Neuronal stem cell (in vitro differentiated cells): ENCODE measurements around the gene THNSL1.

Source experiments
- DNase-seq: peaks from one replicate; pipeline ENCODE4 v3.0.0-alpha.2; 2013; ENCODE audit warnings: low spot score
- H2AFZ ChIP-seq: one replicate; pipeline ENCODE4 v1.6.1; 2013; ENCODE audit warnings: mild to moderate bottlenecking, low read length, inconsistent platforms
- H2AK5ac ChIP-seq: 2 replicates; pipeline ENCODE4 v1.6.1; 2013; ENCODE audit warnings: low read depth, mild to moderate bottlenecking, inconsistent platforms, low read length, moderate library complexity, mixed read lengths
- H2BK120ac ChIP-seq: 2 replicates; pipeline ENCODE4 v1.6.1; 2013; ENCODE audit warnings: low read depth, mild to moderate bottlenecking, inconsistent platforms, low read length, moderate library complexity, mixed read lengths
- H2BK12ac ChIP-seq: one replicate; pipeline ENCODE4 v1.6.1; 2013; ENCODE audit warnings: low read length, inconsistent platforms
- H2BK15ac ChIP-seq: 2 replicates; pipeline ENCODE4 v1.6.1; 2013; ENCODE audit warnings: mild to moderate bottlenecking, low read length, inconsistent platforms, mixed read lengths
- H2BK5ac ChIP-seq: one replicate; pipeline ENCODE4 v1.6.1; 2013; ENCODE audit warnings: inconsistent platforms, mild to moderate bottlenecking, low read length, moderate library complexity
- H3K14ac ChIP-seq: one replicate; pipeline ENCODE4 v1.6.1; 2013; ENCODE audit warnings: low read length, inconsistent platforms
- H3K18ac ChIP-seq: 2 replicates; pipeline ENCODE4 v1.6.1; 2013; ENCODE audit warnings: low read length, inconsistent platforms
- H3K23ac ChIP-seq: 2 replicates; pipeline ENCODE4 v1.6.1; 2013; ENCODE audit warnings: low read depth, mild to moderate bottlenecking, mixed read lengths, low read length, inconsistent platforms; ENCODE audit not compliant: poor library complexity
- H3K27ac ChIP-seq: replicated peaks from 3 replicates; pipeline ENCODE4 v1.5.1; 2013; ENCODE audit warnings: low read length, inconsistent platforms
- H3K27me3 ChIP-seq, 3 experiments: 2 replicates each; pipeline ENCODE4 v1.6.1; 2013; ENCODE audit warnings: low read length in 3 of 3, mild to moderate bottlenecking in 2 of 3, inconsistent platforms in 1 of 3, low read depth in 1 of 3, mixed read lengths in 1 of 3, moderate library complexity in 1 of 3; ENCODE audit not compliant: control insufficient read depth in 3 of 3, insufficient read depth in 3 of 3
- H3K36me3 ChIP-seq, 2 donors: replicated peaks in 1 of 2; 2 replicates each; pipeline ENCODE4 v1.6.1; 2013; ENCODE audit warnings: low read length in 2 of 2; ENCODE audit not compliant: control insufficient read depth in 2 of 2, insufficient read depth in 2 of 2
- H3K4ac ChIP-seq: 2 replicates; pipeline ENCODE4 v1.6.1; 2013; ENCODE audit warnings: inconsistent platforms, mild to moderate bottlenecking, low read length, moderate library complexity
- H3K4me1 ChIP-seq, 2 donors: 1 replicate in 1 of 2; 2 replicates in 1 of 2; pipeline ENCODE4 v1.6.1; 2013; ENCODE audit warnings: low read length in 2 of 2, low read depth in 1 of 2; ENCODE audit not compliant: control insufficient read depth in 2 of 2, insufficient read depth in 1 of 2
- H3K4me2 ChIP-seq: one replicate; pipeline ENCODE4 v1.6.1; 2013; ENCODE audit warnings: mild to moderate bottlenecking, low read length, inconsistent platforms; ENCODE audit not compliant: insufficient read depth, poor library complexity, severe bottlenecking
- H3K4me3 ChIP-seq, 2 donors: 2 replicates each; pipeline ENCODE4 v1.5.1; 2013; ENCODE audit warnings: low read length in 2 of 2, mild to moderate bottlenecking in 2 of 2, inconsistent platforms in 1 of 2, moderate library complexity in 1 of 2
- H3K79me1 ChIP-seq: one replicate; pipeline ENCODE4 v1.6.1; 2013; ENCODE audit warnings: low read depth, mild to moderate bottlenecking, inconsistent platforms, low read length, moderate library complexity
- H3K9ac ChIP-seq: one replicate; pipeline ENCODE4 v1.6.1; 2013; ENCODE audit warnings: mild to moderate bottlenecking, low read depth, low read length, inconsistent platforms; ENCODE audit not compliant: poor library complexity
- H3K9me3 ChIP-seq, 2 donors: replicated peaks in 1 of 2; 2 replicates each; pipeline versions ENCODE3 to v1.6.1; 2013; ENCODE audit warnings: low read length in 2 of 2, mild to moderate bottlenecking in 2 of 2, inconsistent platforms in 1 of 2, low read depth in 1 of 2, mixed read lengths in 1 of 2, moderate library complexity in 1 of 2; ENCODE audit not compliant: control insufficient read depth in 2 of 2, insufficient read depth in 1 of 2
- H4K8ac ChIP-seq: one replicate; pipeline ENCODE4 v1.6.1; 2013; ENCODE audit warnings: low read depth, mild to moderate bottlenecking, inconsistent platforms, low read length, moderate library complexity
- H4K91ac ChIP-seq: one replicate; pipeline ENCODE4 v1.6.1; 2013; ENCODE audit warnings: low read length, low read depth, mild to moderate bottlenecking, inconsistent platforms; ENCODE audit not compliant: poor library complexity
- WGBS, 2 donors: extraction: QIAGEN DNeasy Blood & Tissue Kit; methylation state at CpG; one replicate each; pipeline ENCODE4 v1.1.7; 2013; ENCODE audit warnings: missing lambda C conversion rate in 2 of 2, mixed read lengths in 1 of 2; ENCODE audit not compliant: insufficient read length in 2 of 2, insufficient replicate concordance in 1 of 2; ENCODE audit errors: extremely low coverage in 2 of 2; 5-methylcytosine and 5-hydroxymethylcytosine counted together

Gene THNSL1

DNA sequence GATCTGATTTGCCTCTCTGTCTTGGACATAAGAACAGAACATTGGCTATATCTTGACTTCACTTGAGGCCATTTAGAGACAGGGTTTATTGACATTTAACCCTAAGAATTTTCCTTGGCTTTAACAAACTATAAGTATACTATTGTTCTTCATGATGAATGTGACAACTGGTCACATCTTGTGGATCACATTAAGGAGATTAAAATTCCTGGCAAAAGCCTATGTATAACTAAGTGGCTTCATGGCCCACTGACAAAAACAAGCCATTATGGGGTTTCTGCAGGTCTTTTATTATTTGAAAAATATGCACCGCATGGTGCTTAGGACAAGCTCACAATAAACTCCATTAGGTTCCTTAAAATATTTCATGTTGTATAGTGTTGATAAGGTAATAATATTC is 54.8 kb downstream of the THNSL1 start:
- H3K14ac ChIP-seq, result no peak overlapping the region
- no peak overlapping the region for H3K9ac ChIP-seq
- H3K36me3 ChIP-seq, result no peaks in the 10 kb centered on the region
- no CpG with 5 or more reads among the region's 1 CpG for WGBS, 2 donors
- H2BK12ac ChIP-seq, result no peak overlapping the region
- H3K79me1 ChIP-seq, result no peaks in the 10 kb centered on the region
- no peak overlapping the region for H3K23ac ChIP-seq
- H3K4me2 ChIP-seq, result no peak overlapping the region
- no peak overlapping the region for H4K91ac ChIP-seq
- H3K27ac ChIP-seq, result no peak overlapping the region
- peaks cover 3 to 6% of the 10 kb centered on the region in 2 donors for H3K4me1 ChIP-seq
- no peak overlapping the region for H4K8ac ChIP-seq
- H2AFZ ChIP-seq, result no peak overlapping the region
- H2BK5ac ChIP-seq, result no peak overlapping the region
- DNase-seq, result no peak
- no peaks in the 10 kb centered on the region for H3K9me3 ChIP-seq
- H3K4me3 ChIP-seq, result no peak overlapping the region
- no peak overlapping the region for H2BK120ac ChIP-seq
- no peak overlapping the region for H3K4ac ChIP-seq
- H2AK5ac ChIP-seq, result no peak overlapping the region
- no peaks in the 10 kb centered on the region for H3K27me3 ChIP-seq
- H2BK15ac ChIP-seq, result no peak overlapping the region
- H3K18ac ChIP-seq, result no peak overlapping the region

DNA sequence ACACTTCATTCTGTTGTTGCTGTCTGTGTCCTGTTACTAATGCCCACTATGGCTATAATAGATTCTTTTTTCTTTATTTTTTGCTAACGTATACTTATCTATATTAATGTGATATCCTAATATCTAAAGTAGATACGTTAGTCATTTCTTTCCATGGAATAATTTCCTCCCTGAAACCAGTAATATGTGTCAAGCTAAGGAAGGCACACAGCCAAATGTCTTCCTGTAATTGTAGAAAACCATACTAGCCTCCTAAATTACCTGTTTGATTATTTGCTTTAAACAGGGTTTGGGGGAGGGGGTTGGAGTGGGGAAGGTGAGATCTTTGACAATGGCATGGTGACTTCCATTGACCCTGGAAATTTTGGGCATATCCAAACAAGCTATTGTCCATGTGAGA is 56.4 kb downstream of the THNSL1 start:
- no peak overlapping the region for H3K14ac ChIP-seq
- H3K4me1 ChIP-seq, result peaks cover 5 to 9% of the 10 kb centered on the region in 2 donors
- no peak overlapping the region for H2BK15ac ChIP-seq
- H3K23ac ChIP-seq, result no peak overlapping the region
- no peak overlapping the region for H3K18ac ChIP-seq
- no peaks in the 10 kb centered on the region for H3K79me1 ChIP-seq
- H3K4me2 ChIP-seq, result no peak overlapping the region
- no peak overlapping the region for H2BK120ac ChIP-seq
- WGBS, 2 donors, result no CpG with 5 or more reads among the region's 2 CpGs
- H3K9me3 ChIP-seq, result no peaks in the 10 kb centered on the region
- H3K4me3 ChIP-seq, result no peak overlapping the region
- no peaks in the 10 kb centered on the region for H3K27me3 ChIP-seq
- H4K91ac ChIP-seq, result no peak overlapping the region
- no peak overlapping the region for H2AFZ ChIP-seq
- H3K27ac ChIP-seq, result no peak overlapping the region
- no peak overlapping the region for H4K8ac ChIP-seq
- no peak overlapping the region for H2AK5ac ChIP-seq
- H2BK5ac ChIP-seq, result no peak overlapping the region
- no peak overlapping the region for H3K9ac ChIP-seq
- no peak for DNase-seq
- no peak overlapping the region for H3K4ac ChIP-seq
- no peak overlapping the region for H2BK12ac ChIP-seq
- no peaks in the 10 kb centered on the region for H3K36me3 ChIP-seq

- H3K4ac ChIP-seq, result no peak overlapping the region
- H3K27ac ChIP-seq, result no peak overlapping the region
- no peak overlapping the region for H2BK120ac ChIP-seq
- H3K27me3 ChIP-seq, result no peaks in the 10 kb centered on the region
- no peak overlapping the region for H2AK5ac ChIP-seq
- H3K9ac ChIP-seq, result no peak overlapping the region
- H3K79me1 ChIP-seq, result no peaks in the 10 kb centered on the region
- no peak for DNase-seq
- no CpG with 5 or more reads among the region's 4 CpGs for WGBS, 2 donors
- H3K14ac ChIP-seq, result no peak overlapping the region
- H3K4me2 ChIP-seq, result no peak overlapping the region
- H3K18ac ChIP-seq, result no peak overlapping the region
- no peak overlapping the region for H3K23ac ChIP-seq
- H2AFZ ChIP-seq, result no peak overlapping the region
- no peaks in the 10 kb centered on the region for H3K9me3 ChIP-seq
- H2BK15ac ChIP-seq, result no peak overlapping the region
- H3K36me3 ChIP-seq, result no peaks in the 10 kb centered on the region
- H2BK12ac ChIP-seq, result no peak overlapping the region
- H4K91ac ChIP-seq, result no peak overlapping the region
- no peak overlapping the region for H3K4me3 ChIP-seq
- no peak overlapping the region for H4K8ac ChIP-seq
- peaks cover 2 to 4% of the 10 kb centered on the region in 2 donors for H3K4me1 ChIP-seq
- no peak overlapping the region for H2BK5ac ChIP-seq
These were observed 59.4 kb downstream of the THNSL1 start for GRCh38 chr10:25075825-25076224.
